Effector CD4-positive, alpha-beta T cell (primary cell): ENCODE measurements around the gene UBC.
"Not testable (repeated sequence)": the region's sequence is repeated elsewhere in the genome, so short reads cannot be mapped to it uniquely, and the experiment has no call there.

Source experiments
- DNase-seq: peaks from one replicate; pipeline ENCODE4 v3.0.0-alpha.2; 2020
- total RNA-seq: gene quantifications from one replicate; lab custom pipeline; 2026; lab: John Stamatoyannopoulos, UW

UBC gene
- 1,697 reads per million, percentile 100 among the genes with 10 or more reads in this experiment for total RNA-seq

DNA sequence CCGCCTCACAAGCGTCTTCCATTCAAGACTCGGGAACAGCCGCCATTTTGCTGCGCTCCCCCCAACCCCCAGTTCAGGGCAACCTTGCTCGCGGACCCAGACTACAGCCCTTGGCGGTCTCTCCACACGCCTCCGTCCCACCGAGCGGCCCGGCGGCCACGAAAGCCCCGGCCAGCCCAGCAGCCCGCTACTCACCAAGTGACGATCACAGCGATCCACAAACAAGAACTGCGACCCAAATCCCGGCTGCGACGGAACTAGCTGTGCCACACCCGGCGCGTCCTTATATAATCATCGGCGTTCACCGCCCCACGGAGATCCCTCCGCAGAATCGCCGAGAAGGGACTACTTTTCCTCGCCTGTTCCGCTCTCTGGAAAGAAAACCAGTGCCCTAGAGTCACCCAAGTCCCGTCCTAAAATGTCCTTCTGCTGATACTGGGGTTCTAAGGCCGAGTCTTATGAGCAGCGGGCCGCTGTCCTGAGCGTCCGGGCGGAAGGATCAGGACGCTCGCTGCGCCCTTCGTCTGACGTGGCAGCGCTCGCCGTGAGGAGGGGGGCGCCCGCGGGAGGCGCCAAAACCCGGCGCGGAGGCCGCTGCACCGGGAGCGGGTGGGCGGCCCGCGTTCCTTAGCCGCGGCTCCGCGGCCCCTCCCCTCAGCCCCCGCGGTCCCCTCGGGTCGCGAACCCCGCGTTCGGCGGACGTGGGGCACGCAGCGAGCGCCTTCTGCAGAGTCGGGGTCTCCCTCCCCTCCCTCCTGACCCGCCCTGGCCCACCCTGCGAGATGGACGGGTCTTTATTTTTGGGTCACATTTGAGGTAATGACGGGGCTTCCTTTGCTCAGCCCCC is at the start of gene UBC:
Gene UBC, minus strand, starts transcription at position 259 of the 847 bp plus-strand sequence. CDS start 879 bp downstream, outside the sequence.
- peak; percentile 90 for DNase-seq

DNA sequence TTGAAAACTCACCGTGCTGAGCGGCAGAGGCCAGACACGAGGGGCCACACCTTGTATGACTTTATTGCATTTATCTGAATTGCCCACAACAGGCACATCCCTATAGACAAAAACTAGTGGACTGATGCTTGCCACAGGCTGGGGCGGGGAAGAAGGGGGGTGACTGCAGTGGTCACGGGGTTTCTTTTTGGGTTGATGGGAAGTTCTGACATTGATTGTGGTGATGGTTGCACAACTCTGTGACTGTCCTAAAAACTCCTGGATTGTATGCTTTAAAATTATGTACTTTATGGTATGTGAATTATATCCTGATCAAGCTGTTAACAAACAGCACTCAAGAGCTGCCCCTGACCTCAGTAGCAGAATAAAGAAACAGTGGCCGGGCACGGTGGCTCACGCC is 48.8 kb upstream of the UBC start:
- no peak for DNase-seq

DNA sequence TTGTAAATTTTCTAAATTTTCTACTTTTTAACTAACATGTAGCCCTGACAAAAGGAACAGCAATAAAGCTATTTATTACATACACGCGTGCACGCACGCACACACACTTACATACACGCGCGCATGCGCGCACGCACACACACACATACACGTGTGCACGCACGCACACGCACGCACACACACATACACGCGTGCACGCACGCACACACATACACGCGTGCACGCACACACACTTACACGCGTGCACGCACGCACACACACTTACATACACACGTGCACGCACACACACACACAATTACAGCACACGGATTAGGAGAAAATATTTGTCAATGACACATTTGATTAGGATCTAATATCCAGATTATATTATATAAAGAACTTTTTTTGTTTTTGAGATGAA is 46.6 kb upstream of the UBC start:
- no peak for DNase-seq

DNA sequence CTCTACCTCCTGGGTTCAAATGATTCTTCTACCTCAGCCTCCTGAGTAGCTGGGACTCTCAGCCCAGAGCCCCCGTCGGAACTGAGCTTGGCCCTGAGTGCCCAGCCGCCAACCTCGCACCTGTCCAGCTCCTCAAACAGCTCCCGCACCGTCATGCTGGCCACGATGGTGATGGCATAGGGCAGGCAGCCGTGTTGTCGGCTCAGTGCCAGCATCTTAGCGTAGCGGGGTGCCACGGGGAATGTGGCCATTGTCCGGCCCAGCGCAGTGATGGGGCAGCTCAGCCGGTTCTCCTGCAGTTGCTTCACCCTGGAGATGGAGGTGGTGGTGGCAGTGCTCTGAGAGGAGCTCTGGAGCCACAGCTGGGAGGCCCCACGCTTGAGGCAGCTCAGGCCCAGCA is 42.1 kb upstream of the UBC start:
- DNase-seq, result no peak

DNA sequence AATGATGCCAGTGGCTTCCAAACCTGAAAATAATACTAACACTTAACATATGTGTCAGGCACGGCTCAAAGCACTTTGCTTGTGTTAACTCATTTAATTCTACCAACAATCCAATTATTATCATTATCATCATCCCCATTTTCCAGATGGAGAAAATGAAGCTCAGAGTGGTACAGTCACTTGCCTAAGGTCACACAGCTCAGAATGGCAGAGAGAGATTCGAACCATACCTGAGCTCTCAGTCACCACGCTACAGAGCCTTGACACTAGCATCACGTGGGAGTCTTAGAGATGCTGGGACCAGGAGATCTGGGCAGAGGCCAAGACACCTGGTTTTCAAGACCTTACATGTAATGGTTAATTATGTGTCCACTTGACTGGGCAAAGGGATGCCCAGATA is 40.3 kb upstream of the UBC start:
- no peak for DNase-seq

DNA sequence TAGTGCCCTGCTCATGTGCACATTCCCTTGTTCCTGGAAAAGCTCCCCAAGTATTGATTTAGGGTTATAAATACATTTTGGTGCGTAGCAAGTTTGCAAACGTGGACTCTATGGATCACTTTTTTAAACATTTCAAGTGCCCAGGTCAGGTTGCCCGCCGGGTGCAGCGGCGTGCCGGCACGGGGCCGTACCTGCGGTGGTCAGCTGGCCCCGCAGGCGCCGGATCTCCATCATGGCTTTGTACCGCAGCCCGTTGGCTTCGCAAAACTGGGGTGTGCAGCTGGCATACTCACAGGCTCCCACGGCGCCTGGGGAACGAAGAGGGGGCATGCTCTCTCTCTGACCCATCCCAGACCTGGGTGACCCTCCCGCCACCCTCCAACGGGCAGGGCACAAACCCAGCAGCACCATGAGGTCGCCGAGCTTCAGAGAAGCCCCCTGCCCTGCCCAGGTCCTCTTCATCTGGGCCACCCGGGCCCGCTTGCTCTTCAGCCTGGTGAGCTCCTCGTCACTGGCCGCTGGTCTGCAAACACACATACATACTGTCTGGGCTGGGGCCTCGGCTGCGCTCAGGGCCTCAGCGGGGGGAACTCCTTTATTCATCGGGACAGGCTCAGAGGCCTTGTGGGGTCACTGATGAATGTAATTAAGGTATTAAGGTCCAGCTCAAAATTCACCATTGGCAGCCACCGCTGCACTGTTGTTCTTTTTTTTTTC is 39.4 kb upstream of the UBC start:
- DNase-seq, result no peak

DNA sequence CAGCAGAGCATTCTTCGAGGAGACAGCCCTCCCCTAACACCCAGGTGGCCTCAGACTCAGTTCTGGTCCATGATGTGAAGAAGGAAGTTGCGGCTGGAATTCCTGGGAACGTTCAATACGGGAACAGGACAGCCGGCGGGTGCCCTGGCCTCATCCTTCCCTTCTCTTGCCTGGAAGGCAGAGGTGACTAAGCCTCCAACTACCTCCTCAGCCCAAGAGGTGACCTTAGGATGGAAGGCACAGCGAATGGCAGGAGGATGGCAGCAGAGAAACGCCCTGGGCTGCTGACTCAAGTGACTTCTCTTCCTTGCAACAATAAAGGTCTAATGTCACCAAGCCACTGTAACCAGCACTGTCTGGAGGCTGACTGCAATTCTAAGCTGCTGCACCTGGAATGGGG is 38.4 kb upstream of the UBC start:
- DNase-seq, result no peak

DNA sequence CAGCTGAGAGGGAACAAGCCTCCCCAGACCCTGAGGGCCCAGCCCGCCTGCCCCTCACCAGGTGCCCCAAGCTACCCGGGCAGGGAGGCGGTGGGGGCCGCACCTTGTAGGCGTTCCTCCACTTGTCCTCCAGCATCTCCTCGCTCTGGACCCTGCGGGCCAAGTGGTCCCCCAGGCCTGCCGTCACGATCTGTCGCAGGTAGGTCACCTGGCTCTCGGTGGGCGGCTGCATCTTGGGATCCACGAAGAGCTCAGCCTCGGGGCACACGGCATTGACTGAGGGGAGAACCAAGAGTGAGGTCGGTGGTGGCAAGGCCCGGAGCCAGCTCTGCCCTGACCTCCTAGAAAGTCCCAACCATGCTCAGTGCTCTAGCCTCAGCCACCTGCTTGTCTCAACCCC is 37.8 kb upstream of the UBC start:
- no peak for DNase-seq

DNA sequence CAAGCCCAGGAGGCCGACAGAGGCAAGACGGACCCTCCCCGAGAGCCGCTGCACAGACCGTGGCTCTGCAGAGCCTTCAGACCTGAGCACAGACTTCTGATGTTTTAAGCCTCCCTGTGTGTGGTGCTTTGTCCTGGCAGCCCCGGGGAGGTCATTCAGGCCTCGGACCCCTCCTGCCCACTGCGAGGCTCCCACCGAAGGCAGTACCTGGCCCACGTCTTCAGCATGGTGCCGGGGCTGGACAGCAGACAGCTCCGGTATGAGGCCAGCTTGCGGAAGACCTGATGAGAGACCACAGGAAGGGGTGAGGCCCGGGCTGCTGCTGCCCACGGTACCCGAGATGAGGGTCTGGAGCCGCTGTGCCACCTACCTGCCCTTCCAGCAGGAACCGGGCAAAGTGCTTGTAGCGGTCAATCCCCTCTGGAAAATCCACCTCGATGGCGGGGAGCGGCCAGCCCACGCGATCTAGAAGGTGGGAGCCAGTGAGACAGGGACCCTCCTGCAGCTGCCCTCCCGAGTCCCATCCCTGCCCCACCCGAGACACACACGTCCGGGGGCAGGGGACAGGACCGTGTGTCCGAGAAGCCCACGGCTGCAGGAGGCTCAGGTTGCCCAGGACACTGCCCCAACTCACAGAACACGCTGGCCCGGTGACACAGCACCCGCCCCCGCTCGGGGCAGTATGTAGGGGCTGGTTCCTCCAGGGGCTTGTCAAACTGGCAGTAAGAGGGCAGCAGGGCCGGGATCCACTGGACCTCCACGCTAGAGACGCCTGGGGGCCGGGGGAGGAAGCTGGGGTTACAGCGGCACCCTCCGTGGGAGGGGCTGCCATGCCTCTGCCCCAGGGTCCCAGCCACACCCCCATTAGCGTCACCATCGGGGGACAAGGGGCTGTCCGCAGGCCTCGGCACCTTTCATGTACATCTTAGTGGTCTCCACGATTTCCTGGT is 35.6 kb upstream of the UBC start:
- DNase-seq, result no peak

DNA sequence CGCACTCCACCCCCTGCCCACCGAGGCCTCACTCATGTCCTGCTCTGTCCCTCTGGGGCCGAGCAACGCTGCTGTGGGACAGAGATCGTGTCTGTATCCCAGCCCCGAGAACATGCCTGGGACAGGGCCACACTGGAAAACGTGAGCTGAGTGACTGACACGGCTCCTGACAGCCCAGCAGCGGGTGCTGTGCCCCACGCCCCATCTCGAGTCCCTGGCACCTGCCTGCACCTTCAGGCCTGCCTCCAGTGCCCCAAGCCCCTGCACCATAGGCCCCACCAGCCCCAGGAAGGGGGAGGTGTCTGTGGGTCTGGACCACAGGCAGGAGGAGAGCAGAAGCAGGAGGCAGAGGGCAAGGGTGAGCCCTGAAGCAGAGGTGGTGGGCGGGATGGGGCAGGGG is 34.6 kb upstream of the UBC start:
- no peak for DNase-seq

DNA sequence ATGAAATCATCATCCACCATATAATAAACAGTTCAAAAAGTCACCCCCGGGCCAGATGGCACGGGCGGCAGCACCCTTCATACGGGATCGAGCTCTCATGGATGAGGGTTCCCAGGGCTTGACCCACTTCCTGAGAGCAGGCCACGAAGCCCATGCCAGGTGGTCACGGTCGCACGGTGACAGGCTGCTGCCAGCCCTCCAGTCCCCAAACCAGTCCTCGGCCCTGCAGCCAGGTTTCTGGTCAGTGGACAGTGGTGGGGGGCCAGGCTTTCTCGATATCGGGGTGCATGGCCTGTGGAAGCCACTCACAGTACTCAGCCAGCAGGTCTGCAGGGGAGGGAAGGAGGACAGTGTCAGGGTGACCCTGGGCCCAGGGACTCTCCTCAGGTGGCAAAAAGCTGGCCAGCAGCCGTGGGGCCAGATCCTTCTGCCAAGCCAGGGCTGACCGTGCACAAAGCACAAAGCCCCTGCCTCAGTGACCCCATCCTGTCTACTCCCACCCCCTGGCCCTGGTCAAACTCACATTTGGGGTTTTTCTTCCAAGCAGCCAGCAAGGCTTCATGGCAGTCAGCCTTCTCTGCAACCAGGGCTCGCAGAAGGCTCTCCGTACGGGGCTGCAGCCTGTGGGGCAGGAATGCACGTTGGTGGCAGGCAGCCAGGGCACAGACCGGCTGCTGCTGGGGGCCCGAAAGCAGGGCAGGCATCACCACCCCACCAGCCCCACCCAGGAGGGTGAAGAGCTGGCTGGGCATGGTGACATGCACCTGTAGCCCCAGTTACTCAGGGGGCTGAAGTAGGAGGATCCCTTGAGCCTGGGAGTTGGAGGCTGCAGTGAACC is 33.3 kb upstream of the UBC start:
- no peak for DNase-seq

DNA sequence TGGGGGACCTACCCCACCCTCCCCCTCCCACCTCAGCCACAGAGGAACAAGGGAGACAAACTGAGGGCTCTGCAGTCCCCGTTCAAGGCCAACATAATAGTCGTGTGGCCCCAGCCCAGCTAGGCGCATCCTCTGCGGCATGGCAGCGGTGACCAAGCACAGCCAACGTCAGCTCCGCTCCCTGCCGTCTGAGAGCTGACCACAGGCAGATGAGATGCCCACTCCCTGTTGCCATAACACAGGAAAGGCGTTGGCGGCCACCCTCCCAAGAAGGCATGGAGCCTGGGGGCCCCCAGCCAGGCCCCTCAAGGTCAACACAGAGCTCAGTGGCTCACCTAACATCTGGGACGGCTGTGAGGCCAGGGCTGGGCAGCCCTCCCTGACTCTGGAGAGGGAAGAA is 32.6 kb upstream of the UBC start:
- DNase-seq, result no peak

DNA sequence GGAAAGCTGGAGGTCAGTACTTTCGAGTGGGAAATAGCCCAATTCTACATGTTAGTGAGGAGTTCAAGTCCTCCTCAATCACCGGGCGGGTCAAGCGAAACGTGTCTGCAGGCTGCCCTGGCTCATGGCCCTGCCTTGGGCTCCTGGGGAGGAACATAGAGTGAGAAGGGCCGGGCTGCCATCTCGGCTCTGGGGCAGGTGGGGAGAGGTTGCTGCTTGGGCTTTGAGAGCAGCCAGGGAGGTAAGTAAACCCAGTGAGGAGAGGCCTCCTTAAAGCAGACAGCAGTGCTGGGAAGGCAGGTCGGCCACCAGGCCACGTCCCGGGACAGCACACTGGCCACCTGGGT is 32.0 kb upstream of the UBC start:
- DNase-seq, result no peak

DNA sequence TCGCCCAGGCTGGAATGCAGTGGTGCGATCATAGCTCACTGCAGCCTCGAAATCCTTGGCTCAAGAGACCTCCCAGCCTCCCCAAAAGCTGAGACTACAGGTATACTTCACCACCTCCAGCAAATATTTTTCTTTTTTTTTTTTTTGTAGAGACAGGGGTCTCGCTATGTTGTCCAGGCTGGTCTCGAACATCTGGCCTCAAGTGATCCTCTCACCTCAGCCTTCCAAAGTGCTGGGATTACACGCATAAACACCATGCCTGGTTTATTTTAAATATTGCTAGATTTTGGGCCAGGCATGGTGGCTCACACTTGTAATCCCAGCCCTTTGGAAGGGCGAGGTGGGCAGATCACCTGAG is 26.7 kb upstream of the UBC start:
- DNase-seq, result no peak

DNA sequence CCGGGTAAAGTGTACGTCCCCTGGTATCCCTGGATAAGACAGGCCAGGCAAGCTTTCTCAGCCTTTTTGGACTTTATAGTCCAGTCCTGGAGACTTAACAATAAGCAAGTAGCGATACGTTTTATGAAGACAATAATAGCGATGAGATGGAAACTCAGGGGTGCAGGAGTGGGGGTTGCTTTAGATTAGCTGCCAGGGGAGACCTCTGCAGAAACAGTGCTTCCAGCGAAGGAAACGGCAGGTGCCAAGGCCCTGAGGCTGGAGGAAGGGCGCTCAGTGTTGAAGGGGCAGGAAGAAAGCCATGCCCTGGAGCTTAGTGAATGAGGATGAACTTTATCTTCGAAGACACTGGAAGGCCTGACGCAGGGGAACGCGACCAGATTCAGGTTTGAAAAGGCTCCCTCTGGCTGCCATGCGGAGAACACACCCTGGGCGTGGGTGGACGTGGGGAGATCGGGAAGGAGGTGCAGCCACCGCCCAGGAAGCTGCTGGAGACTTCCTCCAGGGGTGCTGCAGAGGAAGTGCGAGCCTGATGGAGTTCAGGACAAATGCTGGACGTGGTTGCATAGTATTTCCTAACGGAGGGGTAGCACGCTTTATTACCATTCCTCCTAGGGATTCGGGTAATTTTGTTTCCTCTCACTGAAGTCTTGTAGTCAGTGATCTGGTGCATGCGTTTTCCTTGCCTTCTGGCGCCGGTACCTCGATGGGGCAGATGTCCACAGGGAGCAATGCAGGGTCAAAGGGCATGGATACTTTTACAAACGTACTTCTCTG is 26.1 kb upstream of the UBC start:
- peak; percentile 76 for DNase-seq

DNA sequence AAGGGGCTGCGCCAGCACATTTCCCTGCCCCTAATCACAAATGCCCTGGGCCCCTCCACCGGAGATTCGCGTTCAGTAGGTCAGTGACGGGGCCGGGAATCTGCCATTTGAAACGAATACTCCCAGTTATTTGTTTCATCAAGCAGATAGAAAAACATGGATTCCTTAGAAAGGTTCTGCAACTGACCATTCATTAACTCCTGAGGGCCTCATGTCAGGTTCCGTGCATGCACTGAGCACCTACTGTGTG is 25.6 kb upstream of the UBC start:
- DNase-seq, result no peak

DNA sequence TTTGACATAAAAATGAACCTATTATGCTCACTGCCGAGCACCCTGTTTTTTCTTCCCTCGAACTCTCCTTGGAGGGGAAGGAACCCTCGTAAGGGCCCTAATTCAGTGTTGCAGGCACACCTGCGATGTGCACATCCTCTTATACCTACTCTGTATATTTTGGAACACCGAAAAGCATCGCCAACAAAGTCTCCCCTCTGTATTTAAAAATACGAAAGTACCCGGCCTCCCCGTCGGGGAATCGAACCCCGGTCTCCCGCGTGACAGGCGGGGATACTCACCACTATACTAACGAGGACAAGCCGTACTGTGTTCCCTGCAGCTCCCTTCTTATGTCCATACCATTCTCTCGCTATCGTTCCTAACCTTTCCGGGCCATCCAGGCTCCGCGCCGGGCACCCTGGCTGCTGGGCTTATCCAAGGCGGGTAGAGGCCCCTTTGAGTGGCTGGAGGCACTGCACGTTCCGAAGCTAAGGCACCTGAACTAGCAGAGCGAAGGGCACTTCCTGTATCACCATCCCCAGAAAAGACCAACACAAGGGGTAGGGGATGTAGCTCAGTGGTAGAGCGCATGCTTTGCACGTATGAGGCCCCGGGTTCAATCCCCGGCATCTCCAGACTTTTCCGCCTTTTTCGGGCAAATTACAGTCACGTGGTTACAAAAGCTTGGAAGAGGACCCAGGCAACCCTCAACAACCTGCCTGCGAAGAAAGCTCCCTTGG is 25.1 kb upstream of the UBC start:
- DNase-seq, result peak; percentile 80

DNA sequence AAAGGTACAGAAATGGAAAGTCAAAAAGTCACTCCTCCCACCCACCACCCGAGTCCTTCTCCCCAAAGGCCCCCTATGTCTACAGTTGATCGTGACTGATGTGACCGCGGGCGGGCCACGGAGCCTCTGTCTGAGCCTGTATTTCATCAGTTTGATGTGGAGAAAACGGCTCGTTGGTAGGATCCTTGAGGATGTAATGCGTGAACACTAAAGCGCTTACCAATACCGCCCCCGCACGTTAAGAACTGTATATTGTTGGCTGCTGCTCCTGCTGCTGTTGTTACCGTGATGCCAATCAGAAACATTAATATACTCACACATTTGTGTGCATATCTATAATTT is 24.6 kb upstream of the UBC start:
- peak; percentile 56 for DNase-seq

DNA sequence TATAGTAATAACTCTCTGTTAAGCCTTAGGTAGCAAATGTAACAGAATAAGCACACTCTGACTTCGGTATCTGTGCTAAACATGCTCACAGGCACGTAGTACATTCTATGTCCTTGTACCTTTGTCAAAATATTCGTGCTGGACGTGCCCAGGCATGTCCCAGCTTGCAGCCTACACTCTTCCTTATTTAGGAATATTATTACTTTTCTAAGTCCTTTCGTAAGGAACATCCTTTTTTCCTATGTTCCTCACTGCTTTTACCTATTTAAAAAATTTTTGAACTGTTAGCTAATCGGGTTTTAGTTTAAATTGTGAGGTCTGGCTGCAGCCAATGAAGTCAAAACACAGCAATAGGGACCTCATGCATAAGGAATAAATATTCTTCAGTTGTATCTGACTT is 24.1 kb upstream of the UBC start:
- no peak for DNase-seq

DNA sequence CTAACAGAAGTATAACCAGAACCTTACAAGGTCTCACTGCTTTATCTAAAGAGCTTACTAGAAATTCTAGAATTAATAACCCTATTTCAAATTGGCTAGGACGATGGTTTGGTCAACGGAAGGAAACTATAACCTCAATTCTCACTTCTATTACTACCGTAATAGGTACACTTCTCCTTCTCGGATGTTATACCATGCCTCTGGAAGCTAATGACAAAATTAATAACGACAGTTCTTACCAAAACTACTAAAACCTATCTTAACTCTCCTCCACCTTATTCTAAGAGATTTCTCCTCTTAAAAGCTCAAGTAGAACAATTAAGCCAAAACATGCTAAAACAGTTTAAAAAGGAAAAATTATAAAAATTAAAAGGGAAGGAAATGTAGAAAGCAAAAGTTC is 23.7 kb upstream of the UBC start:
- DNase-seq, result no peak

DNA sequence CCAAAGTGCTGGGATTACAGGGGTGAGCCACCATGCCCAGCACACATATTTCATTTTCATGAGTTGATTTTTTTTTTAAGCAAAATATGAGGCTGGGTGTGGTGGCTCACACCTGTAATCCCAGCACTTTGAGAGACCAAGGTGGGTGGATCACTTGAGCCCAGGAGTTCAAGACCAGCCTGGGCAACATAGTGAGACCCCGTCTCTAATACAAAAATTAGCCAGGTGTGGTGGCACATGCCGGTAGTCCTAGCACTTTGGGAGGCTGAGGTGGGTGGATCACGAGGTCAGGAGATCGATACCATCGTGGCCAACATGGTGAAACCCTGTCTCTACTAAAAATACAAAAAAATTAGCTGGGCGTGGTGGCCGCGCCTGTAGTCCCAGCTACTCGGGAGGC is 17.1 kb upstream of the UBC start:
- DNase-seq, result not testable (repeated sequence)
